KMS-11 (cell line): Measurements from ENCODE around the gene PLD1.

Experiments used
- H2AFZ ChIP-seq: fragments of 200-600 bp; sonication (generic); 2 replicates; pipeline ENCODE4 v1.6.1; 2016; ENCODE audit warnings: antibody characterized with exemption, mixed run types, low read depth
- H3K27ac ChIP-seq: fragments of 200-600 bp; sonication (generic); 2 replicates; pipeline ENCODE4 v1.6.1; 2016; ENCODE audit warnings: mild to moderate bottlenecking, mixed run types
- H3K27me3 ChIP-seq: fragments of 200-600 bp; sonication (generic); 2 replicates; pipeline ENCODE4 v1.6.1; 2017; ENCODE audit warnings: mild to moderate bottlenecking, low read depth, mixed run types, moderate library complexity; ENCODE audit not compliant: insufficient read depth
- H3K36me3 ChIP-seq: fragments of 200-600 bp; sonication (generic); 2 replicates; pipeline ENCODE4 v1.6.1; 2017; ENCODE audit warnings: mild to moderate bottlenecking, mixed run types; ENCODE audit not compliant: insufficient read depth
- H3K4me1 ChIP-seq: fragments of 200-600 bp; sonication (generic); 2 replicates; pipeline ENCODE4 v1.6.1; 2016; ENCODE audit warnings: mild to moderate bottlenecking, low read depth, mixed run types; ENCODE audit not compliant: poor library complexity, severe bottlenecking
- H3K4me2 ChIP-seq: fragments of 200-600 bp; sonication (generic); 2 replicates; pipeline ENCODE4 v1.7.0; 2016; ENCODE audit warnings: mild to moderate bottlenecking, mixed run types
- H3K4me3 ChIP-seq: fragments of 200-600 bp; sonication (generic); IDR thresholded peaks from 2 replicates; pipeline ENCODE4 v1.6.1; 2017; ENCODE audit warnings: low read depth, low read length, mixed read lengths; ENCODE audit not compliant: insufficient read depth
- H3K79me2 ChIP-seq: fragments of 200-600 bp; sonication (generic); 2 replicates; pipeline ENCODE4 v1.6.1; 2016; ENCODE audit warnings: low read depth, mixed run types; ENCODE audit not compliant: insufficient read depth
- H3K9ac ChIP-seq: fragments of 200-600 bp; sonication (generic); 2 replicates; pipeline ENCODE4 v1.6.1; 2016; ENCODE audit warnings: mild to moderate bottlenecking, mixed run types
- H4K20me1 ChIP-seq: fragments of 200-600 bp; sonication (generic); 2 replicates; pipeline ENCODE4 v1.6.1; 2016; ENCODE audit warnings: mild to moderate bottlenecking, mixed run types; ENCODE audit not compliant: insufficient read depth
- CTCF ChIP-seq: fragments of 200-600 bp; sonication (generic); conservative IDR thresholded peaks from 2 replicates; pipeline ENCODE4 v1.6.1; 2017; ENCODE audit warnings: low read depth, mild to moderate bottlenecking, antibody characterized with exemption, low read length, moderate library complexity, mixed read lengths

PLD1 gene

DNA sequence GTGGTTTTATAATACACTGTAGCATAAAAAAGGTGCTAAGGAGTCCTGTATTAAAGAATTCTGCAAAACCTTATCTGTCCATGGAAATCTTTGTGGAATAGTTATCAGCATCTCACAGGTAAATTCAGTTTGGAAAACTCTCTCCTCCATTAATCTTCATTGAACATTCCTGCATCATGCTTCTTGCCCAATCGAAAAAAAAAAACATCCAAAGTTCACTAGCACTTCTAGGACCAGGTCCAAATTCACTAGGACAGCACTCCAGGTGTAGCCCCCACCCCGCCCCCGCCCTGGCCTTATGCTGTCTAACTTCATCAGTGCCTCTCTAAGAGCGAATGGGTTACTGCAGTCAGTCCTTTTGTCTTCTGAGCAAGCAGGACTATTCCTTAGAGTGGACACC is 138.6 kb downstream of the PLD1 start:
- no peak overlapping the region for H3K27ac ChIP-seq
- no peaks in the 10 kb centered on the region for H3K36me3 ChIP-seq
- H3K4me1 ChIP-seq: no peaks in the 10 kb centered on the region
- no peak overlapping the region for H3K4me3 ChIP-seq
- H2AFZ ChIP-seq: no peak overlapping the region
- H3K79me2 ChIP-seq: no peaks in the 10 kb centered on the region
- no peaks in the 10 kb centered on the region for H4K20me1 ChIP-seq
- H3K27me3 ChIP-seq: no peaks in the 10 kb centered on the region
- H3K9ac ChIP-seq: no peak overlapping the region
- H3K4me2 ChIP-seq: no peak overlapping the region
- no peak for TF ChIP-seq CTCF

DNA sequence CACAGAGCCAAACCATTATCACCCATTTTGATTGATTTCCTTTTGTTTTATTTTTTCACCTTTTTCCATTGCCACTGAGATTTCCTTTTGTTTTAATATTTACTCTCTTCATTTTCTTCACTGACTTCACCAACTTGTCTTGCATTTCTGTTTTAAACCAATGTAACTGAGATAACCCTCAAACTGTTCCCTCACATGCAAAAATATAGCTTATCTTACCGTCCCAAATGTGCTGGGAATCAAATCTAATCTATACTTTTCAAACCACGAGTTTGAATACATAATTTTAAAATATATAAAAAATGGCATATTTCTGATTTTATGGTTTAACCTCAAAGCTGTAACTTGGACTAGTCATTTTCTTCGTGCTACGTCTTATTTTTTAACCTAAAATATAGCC is 143.8 kb downstream of the PLD1 start:
- H3K27me3 ChIP-seq: no peaks in the 10 kb centered on the region
- no peak overlapping the region for H2AFZ ChIP-seq
- no peaks in the 10 kb centered on the region for H3K36me3 ChIP-seq
- no peak overlapping the region for H3K4me2 ChIP-seq
- H3K79me2 ChIP-seq: no peaks in the 10 kb centered on the region
- H3K4me1 ChIP-seq: no peaks in the 10 kb centered on the region
- no peak overlapping the region for H3K27ac ChIP-seq
- TF ChIP-seq CTCF: no peak
- no peak overlapping the region for H3K4me3 ChIP-seq
- H3K9ac ChIP-seq: no peak overlapping the region
- no peaks in the 10 kb centered on the region for H4K20me1 ChIP-seq

- no peak overlapping the region for H2AFZ ChIP-seq
- no peaks in the 10 kb centered on the region for H3K27me3 ChIP-seq
- no peaks in the 10 kb centered on the region for H3K36me3 ChIP-seq
- no peak overlapping the region for H3K4me2 ChIP-seq
- no peak overlapping the region for H3K9ac ChIP-seq
- no peaks in the 10 kb centered on the region for H4K20me1 ChIP-seq
- TF ChIP-seq CTCF: no peak
- no peak overlapping the region for H3K27ac ChIP-seq
- no peaks in the 10 kb centered on the region for H3K4me1 ChIP-seq
- no peaks in the 10 kb centered on the region for H3K79me2 ChIP-seq
- H3K4me3 ChIP-seq: no peak overlapping the region
Observed at GRCh38 chr3:171663805-171664204, 146.5 kb downstream of the PLD1 start.

DNA sequence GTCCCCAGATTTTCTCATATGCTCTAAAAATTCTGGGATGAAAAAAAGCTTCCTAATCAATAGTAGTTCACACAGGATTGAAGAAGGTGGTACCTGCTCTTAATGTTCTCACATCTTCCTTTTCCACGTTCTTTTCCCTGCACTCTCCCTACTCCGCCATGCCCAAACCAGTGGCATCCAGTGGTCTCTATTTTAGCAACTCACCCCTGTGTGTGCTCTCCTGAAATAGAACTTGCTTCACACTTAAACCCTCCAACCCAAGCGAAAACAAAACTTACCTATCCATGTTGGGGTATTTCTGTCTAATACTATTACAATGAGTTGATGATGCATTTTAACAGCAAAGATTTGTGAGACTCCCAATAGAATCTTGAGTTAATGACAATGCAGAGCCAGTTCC is 148.8 kb downstream of the PLD1 start:
- Histone ChIP-seq H3K27me3 (no peaks in the 10 kb centered on the region), H3K4me1 (no peaks in the 10 kb centered on the region), H3K27ac (no peak overlapping the region), H2AFZ (no peak overlapping the region), H3K36me3 (no peaks in the 10 kb centered on the region), H3K9ac (no peak overlapping the region), H4K20me1 (no peaks in the 10 kb centered on the region), H3K79me2 (no peaks in the 10 kb centered on the region), H3K4me3 (no peak overlapping the region), H3K4me2 (no peak overlapping the region)
- no peak for TF ChIP-seq CTCF

GRCh38 chr3:171660188-171660587 is 150.1 kb downstream of the PLD1 start:
- Histone ChIP-seq H3K4me2 (no peak overlapping the region), H4K20me1 (no peaks in the 10 kb centered on the region), H3K27me3 (no peaks in the 10 kb centered on the region), H3K4me3 (no peak overlapping the region), H3K36me3 (no peaks in the 10 kb centered on the region), H2AFZ (no peak overlapping the region), H3K9ac (no peak overlapping the region), H3K27ac (no peak overlapping the region), H3K79me2 (no peaks in the 10 kb centered on the region), H3K4me1 (no peaks in the 10 kb centered on the region)
- TF ChIP-seq CTCF: no peak
